ENCODE results near the gene CRYGS. TPM values are rescaled to one million over a fixed set of nuclear protein-coding genes. Genes with fewer than 3 reads are reported as not detected.

CRYGS gene
- total RNA-seq, 1 donor from 2014 or later: 7.8 TPM

DNA sequence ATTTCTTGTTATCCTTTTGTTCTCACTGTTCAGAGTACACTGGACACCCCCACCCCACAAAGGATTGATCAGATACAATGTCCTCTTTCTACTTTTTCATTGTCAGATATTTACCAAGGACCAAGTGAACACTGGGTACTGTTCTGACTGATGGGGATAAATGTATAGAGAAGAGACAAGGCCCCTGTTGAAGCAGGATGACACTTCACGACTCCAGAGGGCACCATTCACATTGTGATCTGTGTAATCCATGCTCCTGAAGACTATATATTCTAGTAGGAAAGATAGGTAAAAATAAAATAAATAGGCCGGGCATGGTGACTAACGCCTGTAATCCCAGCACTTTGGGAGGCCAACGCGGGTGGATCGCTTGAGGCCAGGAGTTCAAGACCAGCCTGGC, 7.2 kb upstream of the CRYGS start:
- H3K27me3 Mint-ChIP-seq: no peaks in the 10 kb centered on the region
- DNase-seq (ENCODE audit: extremely low spot score, unreplicated experiment): no peak
- H3K9me3 Mint-ChIP-seq: no peaks in the 10 kb centered on the region
- H3K4me1 Mint-ChIP-seq (ENCODE audit: unreplicated experiment): no peaks in the 10 kb centered on the region
- TF ChIP-seq, protein P1, sequence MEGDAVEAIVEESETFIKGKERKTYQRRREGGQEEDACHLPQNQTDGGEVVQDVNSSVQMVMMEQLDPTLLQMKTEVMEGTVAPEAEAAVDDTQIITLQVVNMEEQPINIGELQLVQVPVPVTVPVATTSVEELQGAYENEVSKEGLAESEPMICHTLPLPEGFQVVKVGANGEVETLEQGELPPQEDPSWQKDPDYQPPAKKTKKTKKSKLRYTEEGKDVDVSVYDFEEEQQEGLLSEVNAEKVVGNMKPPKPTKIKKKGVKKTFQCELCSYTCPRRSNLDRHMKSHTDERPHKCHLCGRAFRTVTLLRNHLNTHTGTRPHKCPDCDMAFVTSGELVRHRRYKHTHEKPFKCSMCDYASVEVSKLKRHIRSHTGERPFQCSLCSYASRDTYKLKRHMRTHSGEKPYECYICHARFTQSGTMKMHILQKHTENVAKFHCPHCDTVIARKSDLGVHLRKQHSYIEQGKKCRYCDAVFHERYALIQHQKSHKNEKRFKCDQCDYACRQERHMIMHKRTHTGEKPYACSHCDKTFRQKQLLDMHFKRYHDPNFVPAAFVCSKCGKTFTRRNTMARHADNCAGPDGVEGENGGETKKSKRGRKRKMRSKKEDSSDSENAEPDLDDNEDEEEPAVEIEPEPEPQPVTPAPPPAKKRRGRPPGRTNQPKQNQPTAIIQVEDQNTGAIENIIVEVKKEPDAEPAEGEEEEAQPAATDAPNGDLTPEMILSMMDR (conservative IDR thresholded peaks at IDR 0.05): no peak
- no peak overlapping the region for H3K4me3 Mint-ChIP-seq
- H3K36me3 Mint-ChIP-seq: peaks cover 28% of the 10 kb centered on the region
- H3K27ac Mint-ChIP-seq: no peak overlapping the region

DNA sequence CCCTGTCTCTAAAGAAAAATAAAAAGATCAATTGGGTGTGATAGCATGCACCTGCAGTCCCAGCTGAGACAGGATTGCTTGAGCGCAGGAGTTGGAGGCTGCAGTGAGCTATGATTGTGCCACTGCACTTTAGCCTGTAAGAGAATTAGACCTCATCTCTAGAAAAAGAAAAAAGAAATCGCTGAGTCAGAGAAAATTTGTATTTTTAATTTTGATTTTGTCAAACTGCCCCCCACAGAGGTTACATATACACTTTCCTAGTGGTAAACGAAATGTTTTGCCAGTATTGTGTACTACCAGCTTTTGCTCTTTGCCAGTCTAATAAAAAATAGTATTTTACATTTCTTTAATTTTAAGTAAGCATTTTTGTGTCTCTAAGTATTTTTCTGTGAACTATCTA, 5.3 kb upstream of the CRYGS start:
- H3K27ac Mint-ChIP-seq: no peak overlapping the region
- no peak for DNase-seq (ENCODE audit: extremely low spot score, unreplicated experiment)
- peaks cover 20% of the 10 kb centered on the region for H3K36me3 Mint-ChIP-seq
- TF ChIP-seq, protein P1 (conservative IDR thresholded peaks at IDR 0.05): no peak
- no peaks in the 10 kb centered on the region for H3K4me1 Mint-ChIP-seq (ENCODE audit: unreplicated experiment)
- H3K9me3 Mint-ChIP-seq: no peaks in the 10 kb centered on the region
- H3K4me3 Mint-ChIP-seq: no peak overlapping the region
- no peaks in the 10 kb centered on the region for H3K27me3 Mint-ChIP-seq

DNA sequence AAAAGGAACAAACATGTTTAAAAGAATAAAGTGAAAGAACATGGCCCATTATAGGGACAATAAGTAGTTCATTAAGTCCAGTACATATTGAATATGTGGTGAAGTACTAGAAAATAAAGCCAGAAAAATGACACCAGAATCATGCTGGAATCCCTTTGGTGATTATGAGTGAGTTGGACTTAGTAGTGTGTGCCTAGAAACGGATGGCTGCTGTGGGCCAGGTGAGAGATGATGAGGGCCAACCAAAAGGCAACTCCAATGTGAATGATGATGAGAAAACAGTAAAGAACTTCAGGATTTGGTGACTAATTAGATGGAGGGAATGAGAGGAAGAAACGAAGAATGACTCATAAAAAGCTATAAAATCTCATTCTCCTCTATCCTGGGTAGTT, 3.3 kb downstream of the CRYGS start:
- no peaks in the 10 kb centered on the region for H3K9me3 Mint-ChIP-seq
- TF ChIP-seq, protein P1 (conservative IDR thresholded peaks at IDR 0.05): no peak
- DNase-seq (ENCODE audit: extremely low spot score, unreplicated experiment): no peak
- H3K36me3 Mint-ChIP-seq: no peaks in the 10 kb centered on the region
- no peak overlapping the region for H3K4me3 Mint-ChIP-seq
- H3K4me1 Mint-ChIP-seq (ENCODE audit: unreplicated experiment): peaks cover 10% of the 10 kb centered on the region
- no peak overlapping the region for H3K27ac Mint-ChIP-seq
- no peaks in the 10 kb centered on the region for H3K27me3 Mint-ChIP-seq

DNA sequence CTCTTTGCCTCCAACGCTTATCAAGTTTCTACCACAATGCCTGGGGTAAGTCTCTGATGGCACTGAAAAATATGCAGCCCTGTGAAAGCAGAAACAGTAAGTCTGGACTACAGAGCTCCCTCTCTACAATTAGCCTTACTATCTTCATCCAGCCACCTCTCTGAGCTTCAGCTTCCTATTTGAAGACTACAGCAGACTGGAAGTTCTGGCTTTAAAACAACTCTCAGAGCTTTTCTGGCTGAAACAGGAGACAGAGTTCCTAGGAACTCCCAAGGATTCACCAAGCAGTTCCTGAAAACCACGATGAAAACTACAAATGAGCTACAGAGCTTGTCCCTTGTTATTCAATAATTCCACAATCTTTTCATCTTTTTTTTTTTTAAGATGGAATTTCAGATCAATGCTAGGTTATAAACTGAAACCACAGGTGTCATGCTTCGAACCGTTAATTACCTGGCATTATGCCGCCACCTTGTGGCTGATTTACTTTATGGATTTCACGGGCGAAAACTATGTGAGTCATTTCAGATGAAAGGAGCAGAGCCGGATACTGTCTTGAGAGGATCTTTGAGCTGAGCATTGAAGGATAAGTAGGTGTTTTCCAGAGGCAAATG, 3.9 kb downstream of the CRYGS start:
- Mint-ChIP-seq H3K9me3 (no peaks in the 10 kb centered on the region), H3K4me1 (ENCODE audit: unreplicated experiment) (peaks cover 13% of the 10 kb centered on the region), H3K36me3 (no peaks in the 10 kb centered on the region), H3K27ac (no peak overlapping the region), H3K4me3 (no peak overlapping the region), H3K27me3 (no peaks in the 10 kb centered on the region)
- TF ChIP-seq, protein P1 (conservative IDR thresholded peaks at IDR 0.05): peak; percentile 92
- no peak for DNase-seq (ENCODE audit: extremely low spot score, unreplicated experiment)

DNA sequence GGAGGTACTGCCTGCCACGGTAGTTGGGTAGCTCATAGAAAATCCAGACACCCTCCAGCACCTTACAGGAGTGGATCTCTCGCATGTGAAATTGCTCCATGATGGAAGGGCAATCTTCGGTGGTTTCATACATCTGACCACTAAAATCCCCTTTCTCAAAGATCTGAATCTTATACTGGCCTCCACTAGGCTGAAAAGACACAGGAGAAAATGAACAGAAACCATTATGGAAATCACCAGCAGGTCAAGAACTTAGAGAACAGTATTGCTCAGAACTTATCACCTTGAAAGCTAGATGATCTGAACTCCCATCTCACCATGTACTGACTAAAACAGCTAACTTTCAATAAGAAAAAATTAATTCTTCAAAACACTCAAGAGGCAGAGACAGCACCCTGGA, 5.4 kb downstream of the CRYGS start:
- Mint-ChIP-seq H3K27me3 (no peaks in the 10 kb centered on the region), H3K4me3 (no peak overlapping the region), H3K4me1 (ENCODE audit: unreplicated experiment) (peaks cover 13% of the 10 kb centered on the region), H3K36me3 (no peaks in the 10 kb centered on the region), H3K27ac (no peak overlapping the region), H3K9me3 (no peaks in the 10 kb centered on the region)
- no peak for DNase-seq (ENCODE audit: extremely low spot score, unreplicated experiment)
- TF ChIP-seq, protein P1 (conservative IDR thresholded peaks at IDR 0.05): no peak

Data from type B pancreatic cell (in vitro differentiated cells).